HG03457 (cell line): ENCODE measurements around the gene HDDC3.

Source experiments
- ATAC-seq: cut with Tn5 transposase; IDR thresholded peaks from one replicate; pipeline ENCODE4 v1.9.1; 2021; ENCODE audit warnings: moderate number of reproducible peaks; ENCODE audit not compliant: unreplicated experiment

The HDDC3 gene

GRCh38 chr15:90931828-90932659 is at the start of gene HDDC3:
TSS of gene HDDC3 (minus strand) at chr15:90932549. CDS start at chr15:90932540, 9 bp downstream.
- ATAC-seq, result peak; percentile 38

- no peak for ATAC-seq
Observed at GRCh38 chr15:90982135-90982534, 49.8 kb upstream of the HDDC3 start.

GRCh38 chr15:90981681-90982080 is 49.3 kb upstream of the HDDC3 start:
- no peak for ATAC-seq

- ATAC-seq, result no peak
Observed at GRCh38 chr15:90979582-90979981, 47.2 kb upstream of the HDDC3 start.

- ATAC-seq, result no peak
Observed at GRCh38 chr15:90974216-90974615, 41.9 kb upstream of the HDDC3 start.

GRCh38 chr15:90972133-90972532 is 39.8 kb upstream of the HDDC3 start:
- no peak for ATAC-seq

- ATAC-seq, result no peak
Observed at GRCh38 chr15:90970274-90970673, 37.9 kb upstream of the HDDC3 start.

GRCh38 chr15:90968434-90968833 is 36.1 kb upstream of the HDDC3 start:
- no peak for ATAC-seq

- no peak for ATAC-seq
Observed at GRCh38 chr15:90967206-90967605, 34.9 kb upstream of the HDDC3 start.

GRCh38 chr15:90966262-90966661 is 33.9 kb upstream of the HDDC3 start:
- no peak for ATAC-seq

GRCh38 chr15:90962021-90962420 is 29.7 kb upstream of the HDDC3 start:
- no peak for ATAC-seq

- ATAC-seq, result no peak
Observed at GRCh38 chr15:90960298-90961091, 28.1 kb upstream of the HDDC3 start.

GRCh38 chr15:90959894-90960293 is 27.5 kb upstream of the HDDC3 start:
- ATAC-seq, result no peak

GRCh38 chr15:90959028-90959595 is 26.8 kb upstream of the HDDC3 start:
- ATAC-seq, result no peak

- no peak for ATAC-seq
Observed at GRCh38 chr15:90957791-90958190, 25.4 kb upstream of the HDDC3 start.

GRCh38 chr15:90957031-90957790 is 24.9 kb upstream of the HDDC3 start:
- no peak for ATAC-seq

GRCh38 chr15:90956274-90957030 is 24.1 kb upstream of the HDDC3 start:
- ATAC-seq, result no peak

GRCh38 chr15:90955624-90956273 is 23.4 kb upstream of the HDDC3 start:
- ATAC-seq, result no peak

- peak; percentile 94 for ATAC-seq
Observed at GRCh38 chr15:90954712-90955623, 22.6 kb upstream of the HDDC3 start, which contains the start of gene RCCD1. TSS of gene RCCD1 (plus strand) at chr15:90954884. CDS start at chr15:90956735, 1,851 bp downstream.
